Stimulated activated CD8-positive, alpha-beta memory T cell treated with anti-CD3 and anti-CD28 coated beads, Interleukin-2, amount 100 ng/mL, for 1 hour (primary cell): ENCODE results near the gene H6PD.

Experiments used
- DNase-seq, 2 donors: peaks; one replicate each; pipeline ENCODE4 v3.0.0-alpha.2; 2020; ENCODE audit warnings: low read depth in 2 of 2

Gene H6PD

GRCh38 chr1:9207086-9207485, 27.5 kb upstream of the H6PD start:
- DNase-seq, result no peak

- DNase-seq, result no peak
Observed at GRCh38 chr1:9207715-9208114, 26.9 kb upstream of the H6PD start.

- DNase-seq, result no peak
Observed at GRCh38 chr1:9211291-9211811, 23.2 kb upstream of the H6PD start.

GRCh38 chr1:9212735-9213134, 21.8 kb upstream of the H6PD start:
- no peak for DNase-seq

GRCh38 chr1:9213956-9214355, 20.6 kb upstream of the H6PD start:
- DNase-seq, result no peak

GRCh38 chr1:9218917-9219316, 15.7 kb upstream of the H6PD start:
- no peak for DNase-seq

GRCh38 chr1:9222846-9223625, 11.5 kb upstream of the H6PD start:
- no peak for DNase-seq

GRCh38 chr1:9224664-9225410, 9.7 kb upstream of the H6PD start:
- no peak for DNase-seq

GRCh38 chr1:9225411-9225785, 9.2 kb upstream of the H6PD start:
- DNase-seq, result no peak

GRCh38 chr1:9228609-9229008, 6.0 kb upstream of the H6PD start:
- no peak for DNase-seq

- DNase-seq, result no peak
Observed at GRCh38 chr1:9229549-9229948, 5.0 kb upstream of the H6PD start.

GRCh38 chr1:9230869-9231533, 3.6 kb upstream of the H6PD start:
- DNase-seq, result no peak

GRCh38 chr1:9231648-9232332, 2.8 kb upstream of the H6PD start:
- DNase-seq, result no peak

GRCh38 chr1:9233241-9233941, 1.2 kb upstream of the H6PD start:
- DNase-seq, result no peak

- no peak for DNase-seq
Observed at GRCh38 chr1:9233942-9234222, 692 bp upstream of the H6PD start.

GRCh38 chr1:9235096-9235459, 504 bp downstream of the H6PD start:
- DNase-seq, result no peak

GRCh38 chr1:9235560-9235959, 986 bp downstream of the H6PD start:
- DNase-seq, result no peak

GRCh38 chr1:9238134-9238533, 3.6 kb downstream of the H6PD start:
- no peak for DNase-seq

GRCh38 chr1:9238550-9238949, 4.0 kb downstream of the H6PD start:
- no peak for DNase-seq

GRCh38 chr1:9239622-9240401, 5.2 kb downstream of the H6PD start:
- DNase-seq, result no peak
